K562 (cell line): Measurements from ENCODE around the gene XPO6.

Experiments used
- CBX2 ChIP-seq: fragments of 200-600 bp; sonication (generic); IDR thresholded peaks from one replicate; pipeline ENCODE4 v1.6.1; 2012; ENCODE audit warnings: mild to moderate bottlenecking, low read length, inconsistent platforms; ENCODE audit not compliant: insufficient read depth, poor library complexity, severe bottlenecking
- HNRNPK ChIP-seq: fragments of 200-400 bp; formaldehyde crosslinking; IDR thresholded peaks from one replicate; pipeline ENCODE4 v1.6.1; 2018; ENCODE audit warnings: mild to moderate bottlenecking, low read depth, low read length; ENCODE audit not compliant: poor library complexity, severe bottlenecking
- POLR2A ChIP-seq: fragments of 450-650 bp; conservative IDR thresholded peaks from 2 replicates; pipeline ENCODE4 v1.6.1; 2016
- RCOR1 ChIP-seq, 2 experiments: IDR thresholded peaks; 2 replicates each; pipeline ENCODE4 v1.6.1; 2012; ENCODE audit warnings: low read depth in 2 of 2, low read length in 2 of 2, borderline replicate concordance in 1 of 2, improper control_type of control experiment in 1 of 2
- SMC3 ChIP-seq: conservative IDR thresholded peaks from 2 replicates; pipeline ENCODE4 v1.6.1; 2011; ENCODE audit warnings: low read depth, low read length, improper control_type of control experiment; ENCODE audit not compliant: insufficient read depth
- SREBF2 ChIP-seq: sonication (generic); formaldehyde crosslinking; IDR thresholded peaks from 2 replicates; pipeline ENCODE4 v1.4.0; 2020; ENCODE audit warnings: mild to moderate bottlenecking, missing genetic modification reagents
- YY1 ChIP-seq, 3 experiments: IDR thresholded peaks; 2 replicates each; pipeline ENCODE4 v1.6.1; 2011; ENCODE audit warnings: low read length in 2 of 3, mild to moderate bottlenecking in 2 of 3, moderate library complexity in 2 of 3, borderline replicate concordance in 1 of 3, control low read depth in 1 of 3, low read depth in 1 of 3; ENCODE audit not compliant: insufficient read depth in 3 of 3, insufficient replicate concordance in 2 of 3, control insufficient read depth in 1 of 3, insufficient read length in 1 of 3; ENCODE audit errors: extremely low read depth in 1 of 3
- ZNF830 ChIP-seq: fragments of 250-450 bp; sonication (Bioruptor Pico); IDR thresholded peaks from 2 replicates; pipeline ENCODE4 v1.5.0; 2021; ENCODE audit warnings: mild to moderate bottlenecking
- TF ChIP-seq, protein P1 (sequence below): fragments of 250-450 bp; sonication (Bioruptor Pico); IDR thresholded peaks from 2 replicates; pipeline ENCODE4 v1.8.0; 2021; ENCODE audit warnings: borderline replicate concordance, mild to moderate bottlenecking, moderate library complexity; ENCODE audit not compliant: poor library complexity, severe bottlenecking
- TF ChIP-seq, protein P2 (sequence below): sonication (generic); formaldehyde crosslinking; IDR thresholded peaks from 2 replicates; pipeline ENCODE4 v1.8.0; 2022; ENCODE audit warnings: mild to moderate bottlenecking, low read depth, missing genetic modification reagents
- TF ChIP-seq, protein P3 (sequence below), 3 experiments: IDR thresholded peaks in 2 of 3; conservative IDR thresholded peaks in 1 of 3; 2 replicates each; pipeline ENCODE4 v1.5.1; 2011 to 2012; ENCODE audit warnings: low read length in 3 of 3, mild to moderate bottlenecking in 3 of 3, control low read depth in 2 of 3, improper control_type of control experiment in 1 of 3, inconsistent platforms in 1 of 3, low read depth in 1 of 3, mixed read lengths in 1 of 3, moderate library complexity in 1 of 3; ENCODE audit not compliant: insufficient read depth in 2 of 3
- TF ChIP-seq, protein P4 (sequence below): sonication (generic); formaldehyde crosslinking; IDR thresholded peaks from 2 replicates; pipeline ENCODE4 v1.9.0; 2022; ENCODE audit warnings: mild to moderate bottlenecking, missing genetic modification reagents

DNA sequence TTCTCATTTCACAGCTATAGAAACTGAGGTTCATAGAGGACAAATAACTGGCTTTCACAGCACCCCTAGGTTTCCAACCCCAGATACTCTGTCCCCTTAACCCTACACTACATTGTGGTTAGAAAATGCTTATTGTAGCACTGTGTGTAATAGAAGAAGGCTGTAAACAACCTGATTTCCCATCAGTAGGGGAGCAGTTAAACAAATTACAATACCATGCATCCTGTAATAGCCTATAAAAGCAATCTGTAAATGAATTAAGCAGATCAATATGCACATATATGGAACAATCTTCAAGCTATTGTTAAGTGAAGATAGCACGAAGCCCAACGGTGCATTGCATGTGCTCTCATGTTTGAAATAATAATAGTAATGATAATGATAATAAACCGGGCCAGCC, 39.2 kb upstream of the XPO6 start:
- TF ChIP-seq, protein P1, sequence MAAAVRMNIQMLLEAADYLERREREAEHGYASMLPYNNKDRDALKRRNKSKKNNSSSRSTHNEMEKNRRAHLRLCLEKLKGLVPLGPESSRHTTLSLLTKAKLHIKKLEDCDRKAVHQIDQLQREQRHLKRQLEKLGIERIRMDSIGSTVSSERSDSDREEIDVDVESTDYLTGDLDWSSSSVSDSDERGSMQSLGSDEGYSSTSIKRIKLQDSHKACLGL (CRISPR knock-in tag), result no peak
- TF ChIP-seq HNRNPK, result no peak
- no peak for TF ChIP-seq RCOR1 (IDR thresholded peaks at IDR 0.05; ENCODE audit: borderline replicate concordance in 1 of 2, low read depth in 2 of 2, low read length in 2 of 2)
- no peak for TF ChIP-seq SREBF2 (CRISPR knock-in tag)
- TF ChIP-seq ZNF830 (CRISPR knock-in tag), result no peak
- TF ChIP-seq, protein P2, sequence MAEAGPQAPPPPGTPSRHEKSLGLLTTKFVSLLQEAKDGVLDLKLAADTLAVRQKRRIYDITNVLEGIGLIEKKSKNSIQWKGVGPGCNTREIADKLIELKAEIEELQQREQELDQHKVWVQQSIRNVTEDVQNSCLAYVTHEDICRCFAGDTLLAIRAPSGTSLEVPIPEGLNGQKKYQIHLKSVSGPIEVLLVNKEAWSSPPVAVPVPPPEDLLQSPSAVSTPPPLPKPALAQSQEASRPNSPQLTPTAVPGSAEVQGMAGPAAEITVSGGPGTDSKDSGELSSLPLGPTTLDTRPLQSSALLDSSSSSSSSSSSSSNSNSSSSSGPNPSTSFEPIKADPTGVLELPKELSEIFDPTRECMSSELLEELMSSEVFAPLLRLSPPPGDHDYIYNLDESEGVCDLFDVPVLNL (CRISPR knock-in tag), result no peak
- no peak for TF ChIP-seq POLR2A
- no peak for TF ChIP-seq YY1 (IDR thresholded peaks at IDR 0.05; ENCODE audit: borderline replicate concordance in 1 of 3, control insufficient read depth in 1 of 3, extremely low read depth in 1 of 3, insufficient read depth in 3 of 3, insufficient read length in 1 of 3, insufficient replicate concordance in 2 of 3, low read depth in 1 of 3, low read length in 2 of 3)
- TF ChIP-seq CBX2, result no peak
- TF ChIP-seq, protein P3, sequence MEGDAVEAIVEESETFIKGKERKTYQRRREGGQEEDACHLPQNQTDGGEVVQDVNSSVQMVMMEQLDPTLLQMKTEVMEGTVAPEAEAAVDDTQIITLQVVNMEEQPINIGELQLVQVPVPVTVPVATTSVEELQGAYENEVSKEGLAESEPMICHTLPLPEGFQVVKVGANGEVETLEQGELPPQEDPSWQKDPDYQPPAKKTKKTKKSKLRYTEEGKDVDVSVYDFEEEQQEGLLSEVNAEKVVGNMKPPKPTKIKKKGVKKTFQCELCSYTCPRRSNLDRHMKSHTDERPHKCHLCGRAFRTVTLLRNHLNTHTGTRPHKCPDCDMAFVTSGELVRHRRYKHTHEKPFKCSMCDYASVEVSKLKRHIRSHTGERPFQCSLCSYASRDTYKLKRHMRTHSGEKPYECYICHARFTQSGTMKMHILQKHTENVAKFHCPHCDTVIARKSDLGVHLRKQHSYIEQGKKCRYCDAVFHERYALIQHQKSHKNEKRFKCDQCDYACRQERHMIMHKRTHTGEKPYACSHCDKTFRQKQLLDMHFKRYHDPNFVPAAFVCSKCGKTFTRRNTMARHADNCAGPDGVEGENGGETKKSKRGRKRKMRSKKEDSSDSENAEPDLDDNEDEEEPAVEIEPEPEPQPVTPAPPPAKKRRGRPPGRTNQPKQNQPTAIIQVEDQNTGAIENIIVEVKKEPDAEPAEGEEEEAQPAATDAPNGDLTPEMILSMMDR (IDR thresholded peaks at IDR 0.05 in 2 of 3, conservative IDR thresholded peaks at IDR 0.05 in 1 of 3; ENCODE audit: insufficient read depth in 2 of 3, low read depth in 1 of 3, low read length in 3 of 3), result no peak
- TF ChIP-seq, protein P4, sequence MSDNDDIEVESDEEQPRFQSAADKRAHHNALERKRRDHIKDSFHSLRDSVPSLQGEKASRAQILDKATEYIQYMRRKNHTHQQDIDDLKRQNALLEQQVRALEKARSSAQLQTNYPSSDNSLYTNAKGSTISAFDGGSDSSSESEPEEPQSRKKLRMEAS, result no peak
- no peak for TF ChIP-seq SMC3
